22Rv1 (cell line): ENCODE measurements around the gene STAT5B.

Experiments
- ZFX ChIP-seq: fragments of 450-650 bp; IDR thresholded peaks from 2 replicates; pipeline ENCODE4 v1.6.1; 2017; ENCODE audit warnings: antibody characterized with exemption, borderline replicate concordance
- TF ChIP-seq, protein P1 (sequence below): fragments of 450-650 bp; IDR thresholded peaks from 2 replicates; pipeline ENCODE4 v1.5.1; 2017; ENCODE audit warnings: mild to moderate bottlenecking

DNA sequence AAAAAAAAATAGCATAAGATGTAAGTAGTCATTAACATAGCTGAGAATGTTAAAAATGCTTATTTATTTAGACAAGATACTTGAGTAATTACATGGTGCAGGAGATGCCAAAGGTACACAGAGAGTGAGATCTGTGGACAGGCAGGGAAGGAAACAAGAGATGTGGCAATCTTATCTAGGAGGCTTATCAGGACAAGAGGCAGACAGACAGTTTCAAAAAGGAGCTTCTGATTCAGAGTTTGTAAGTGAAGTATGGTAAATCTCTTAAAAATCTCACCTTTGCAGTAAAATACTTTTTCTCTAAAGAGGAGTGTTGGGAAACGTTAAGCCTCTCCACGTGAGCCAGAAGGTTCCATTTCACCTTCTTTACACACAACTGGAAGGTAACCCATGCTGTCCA lies 62.0 kb downstream of the STAT5B start:
- TF ChIP-seq, protein P1, sequence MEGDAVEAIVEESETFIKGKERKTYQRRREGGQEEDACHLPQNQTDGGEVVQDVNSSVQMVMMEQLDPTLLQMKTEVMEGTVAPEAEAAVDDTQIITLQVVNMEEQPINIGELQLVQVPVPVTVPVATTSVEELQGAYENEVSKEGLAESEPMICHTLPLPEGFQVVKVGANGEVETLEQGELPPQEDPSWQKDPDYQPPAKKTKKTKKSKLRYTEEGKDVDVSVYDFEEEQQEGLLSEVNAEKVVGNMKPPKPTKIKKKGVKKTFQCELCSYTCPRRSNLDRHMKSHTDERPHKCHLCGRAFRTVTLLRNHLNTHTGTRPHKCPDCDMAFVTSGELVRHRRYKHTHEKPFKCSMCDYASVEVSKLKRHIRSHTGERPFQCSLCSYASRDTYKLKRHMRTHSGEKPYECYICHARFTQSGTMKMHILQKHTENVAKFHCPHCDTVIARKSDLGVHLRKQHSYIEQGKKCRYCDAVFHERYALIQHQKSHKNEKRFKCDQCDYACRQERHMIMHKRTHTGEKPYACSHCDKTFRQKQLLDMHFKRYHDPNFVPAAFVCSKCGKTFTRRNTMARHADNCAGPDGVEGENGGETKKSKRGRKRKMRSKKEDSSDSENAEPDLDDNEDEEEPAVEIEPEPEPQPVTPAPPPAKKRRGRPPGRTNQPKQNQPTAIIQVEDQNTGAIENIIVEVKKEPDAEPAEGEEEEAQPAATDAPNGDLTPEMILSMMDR = no peak
- TF ChIP-seq ZFX = no peak
